BJ (cell line): Measurements from ENCODE around the gene GAS1. TPM values are rescaled to one million over a fixed set of nuclear protein-coding genes. Genes with fewer than 3 reads are reported as not detected.

Experiments used
- CTCF ChIA-PET: fragments of 350-600 bp; formaldehyde crosslinking; extraction: SDS; loops from one replicate; lab custom pipeline; 2021; ENCODE audit warnings: antibody characterized with exemption, inconsistent platforms; lab: Yijun Ruan, JAX
- POLR2A ChIA-PET: fragments of 300-600 bp; sonication (Branson Sonifier 250); formaldehyde crosslinking; extraction: SDS; loops from one replicate; lab custom pipeline; 2021; ENCODE audit warnings: antibody characterized with exemption; lab: Charles Lee
- DNase-seq: peaks from one replicate; pipeline ENCODE4 v3.0.0-alpha.2; 2011; ENCODE audit warnings: low read depth
- H3K27me3 ChIP-seq: 2 replicates; pipeline ENCODE4 v1.6.0; 2011; ENCODE audit warnings: low read length; ENCODE audit not compliant: control insufficient read depth, insufficient read depth
- H3K36me3 ChIP-seq: 2 replicates; pipeline ENCODE4 v1.5.1; 2011; ENCODE audit warnings: low read length; ENCODE audit not compliant: control insufficient read depth, insufficient read depth
- H3K4me3 ChIP-seq: 2 replicates; pipeline ENCODE4 v1.5.1; 2011; ENCODE audit warnings: low read depth, mild to moderate bottlenecking, control low read depth, low read length
- polyA plus RNA-seq: library from polyadenylated mRNA; depleted of rRNA; stranded (reverse); fragments of >200 nt; gene quantifications from 2 replicates; pipeline ENCODE4 v1.2.3, GENCODE V29; 2011
- TF ChIP-seq, protein P1 (sequence below): IDR thresholded peaks from 2 replicates; pipeline ENCODE4 v1.5.1; 2011; ENCODE audit warnings: low read depth, mild to moderate bottlenecking, control low read depth, inconsistent platforms, low read length, moderate library complexity; ENCODE audit not compliant: insufficient read depth

Gene GAS1
- polyA plus RNA-seq, 1 experiment: 26.2 TPM

DNA sequence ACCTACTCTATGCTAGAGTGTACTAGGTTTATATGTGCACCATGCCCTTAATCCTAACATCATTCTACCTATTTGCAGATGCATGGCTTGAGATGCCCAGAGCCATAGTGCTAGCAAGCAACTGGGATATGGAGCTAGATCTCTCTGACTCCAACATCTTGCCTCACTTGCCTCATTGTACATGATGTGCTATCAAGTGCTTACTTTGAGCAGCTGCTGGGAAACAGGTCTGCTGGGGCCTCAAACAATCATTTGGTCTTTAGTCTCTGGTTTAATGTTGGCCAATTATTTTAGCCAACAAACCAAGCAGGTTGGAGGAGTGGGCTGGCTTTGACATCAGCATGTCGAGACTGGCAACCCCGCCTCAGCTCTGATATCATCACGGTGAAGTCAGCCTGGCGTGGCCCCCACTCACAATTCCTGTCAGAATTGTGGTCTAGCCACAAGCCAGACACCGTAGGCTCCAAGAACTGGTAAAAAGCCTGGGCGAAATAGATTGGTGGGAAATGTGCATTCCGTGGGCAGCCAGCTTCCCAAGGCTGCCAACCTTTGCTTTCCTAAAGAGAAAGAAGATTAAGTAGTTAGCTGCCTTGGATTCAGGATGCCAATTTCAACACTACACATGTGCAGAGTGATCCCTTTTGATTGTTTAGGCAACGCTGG, 21.1 kb upstream of the GAS1 start:
- POLR2A ChIA-PET: interaction anchor here (0.6 kb wide), 1 partner anchor 21 kb away, joined by 11 read pairs; the partner anchor contains the start of gene GAS1
- DNase-seq: no peak
- TF ChIP-seq, protein P1, sequence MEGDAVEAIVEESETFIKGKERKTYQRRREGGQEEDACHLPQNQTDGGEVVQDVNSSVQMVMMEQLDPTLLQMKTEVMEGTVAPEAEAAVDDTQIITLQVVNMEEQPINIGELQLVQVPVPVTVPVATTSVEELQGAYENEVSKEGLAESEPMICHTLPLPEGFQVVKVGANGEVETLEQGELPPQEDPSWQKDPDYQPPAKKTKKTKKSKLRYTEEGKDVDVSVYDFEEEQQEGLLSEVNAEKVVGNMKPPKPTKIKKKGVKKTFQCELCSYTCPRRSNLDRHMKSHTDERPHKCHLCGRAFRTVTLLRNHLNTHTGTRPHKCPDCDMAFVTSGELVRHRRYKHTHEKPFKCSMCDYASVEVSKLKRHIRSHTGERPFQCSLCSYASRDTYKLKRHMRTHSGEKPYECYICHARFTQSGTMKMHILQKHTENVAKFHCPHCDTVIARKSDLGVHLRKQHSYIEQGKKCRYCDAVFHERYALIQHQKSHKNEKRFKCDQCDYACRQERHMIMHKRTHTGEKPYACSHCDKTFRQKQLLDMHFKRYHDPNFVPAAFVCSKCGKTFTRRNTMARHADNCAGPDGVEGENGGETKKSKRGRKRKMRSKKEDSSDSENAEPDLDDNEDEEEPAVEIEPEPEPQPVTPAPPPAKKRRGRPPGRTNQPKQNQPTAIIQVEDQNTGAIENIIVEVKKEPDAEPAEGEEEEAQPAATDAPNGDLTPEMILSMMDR: no peak

DNA sequence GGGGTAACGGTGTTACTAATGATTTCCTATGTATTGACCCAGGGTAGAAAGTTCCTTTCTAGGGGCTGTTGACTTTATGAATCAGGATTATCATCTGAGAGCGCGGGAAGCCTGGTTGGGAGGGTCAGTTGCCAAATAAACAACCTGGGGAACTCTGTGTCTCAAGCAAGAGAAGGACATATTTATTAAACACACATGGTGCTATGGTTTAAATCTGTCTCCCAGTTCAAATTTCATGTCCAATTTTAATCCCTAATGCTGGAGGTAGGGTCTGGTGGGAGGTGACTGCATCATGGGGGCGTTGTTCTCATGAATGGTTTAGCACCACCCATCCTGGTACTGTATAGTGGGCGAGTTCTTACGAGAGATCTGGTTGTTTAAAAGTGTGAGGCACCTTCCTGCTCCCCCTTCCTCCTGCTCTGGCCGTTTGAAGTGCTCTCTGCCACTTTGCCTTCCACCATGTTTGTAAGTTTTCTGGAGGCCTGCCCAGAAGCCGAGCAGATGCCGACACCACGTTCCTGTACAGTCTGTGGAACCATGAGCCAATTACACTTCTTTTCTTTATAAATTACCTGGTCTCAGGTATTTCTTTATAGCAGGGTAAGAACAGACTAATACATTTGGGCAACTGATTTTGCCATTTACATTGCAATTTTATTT, 19.7 kb upstream of the GAS1 start:
- Histone ChIP-seq H3K27me3 (no peaks in the 10 kb centered on the region), H3K4me3 (no peak overlapping the region), H3K36me3 (no peaks in the 10 kb centered on the region)
- TF ChIP-seq, protein P1: no peak
- CTCF ChIA-PET: no interaction called here
- POLR2A ChIA-PET: no interaction called here
- no peak for DNase-seq

More for the DNA sequence above, 21.1 kb upstream of the GAS1 start:
- CTCF ChIA-PET: interaction anchor here (0.7 to 1.2 kb wide), 3 partner anchors 8 to 766 kb away, joined by 3 read pairs; no protein-coding TSS in a partner anchor
- H3K27me3 ChIP-seq: no peaks in the 10 kb centered on the region
- H3K4me3 ChIP-seq: no peak overlapping the region
- H3K36me3 ChIP-seq: no peaks in the 10 kb centered on the region

- DNase-seq: no peak
- Histone ChIP-seq H3K36me3 (no peaks in the 10 kb centered on the region), H3K27me3 (no peaks in the 10 kb centered on the region), H3K4me3 (no peak overlapping the region)
- TF ChIP-seq, protein P1: no peak
- ChIA-PET POLR2A (interaction anchor here (0.5 kb wide), 1 partner anchor 18 kb away, joined by 13 read pairs; no protein-coding TSS in a partner anchor), CTCF (no interaction called here)
Observed at GRCh38 chr9:86965636-86966395, 18.5 kb upstream of the GAS1 start.

- CTCF ChIA-PET: no interaction called here
- H3K36me3 ChIP-seq: no peaks in the 10 kb centered on the region
Observed at GRCh38 chr9:86962692-86963091, 15.4 kb upstream of the GAS1 start.

More at GRCh38 chr9:86962692-86963091, 15.4 kb upstream of the GAS1 start:
- peaks cover 2% of the 10 kb centered on the region; the same call in 1 of the 2 replicates for H3K27me3 ChIP-seq
- H3K4me3 ChIP-seq: no peak overlapping the region
- TF ChIP-seq, protein P1: no peak
- no peak for DNase-seq
- POLR2A ChIA-PET: no interaction called here
